Activated naive CD8-positive, alpha-beta T cell treated with anti-CD3 and anti-CD28 coated beads, Interleukin-2, amount 50 U/mL, for 24 hours (primary cell): ENCODE measurements around the gene TAS2R7.

Experiments
- ATAC-seq: fragments of 150-1000 bp; cut with Tn5 transposase; one replicate; pipeline ENCODE4 v1.10.0; 2021
- DNase-seq: peaks from one replicate; pipeline ENCODE4 v3.0.0; 2021
- H3K27ac Mint-ChIP-seq: one replicate; pipeline ENCODE4 v1.8.0; 2021; ENCODE audit warnings: mild to moderate bottlenecking, mixed read lengths
- H3K27me3 Mint-ChIP-seq: one replicate; pipeline ENCODE4 v1.8.0; 2021; ENCODE audit warnings: mixed read lengths
- H3K36me3 Mint-ChIP-seq: one replicate; pipeline ENCODE4 v1.8.0; 2021; ENCODE audit warnings: low read depth, mixed read lengths
- H3K4me1 Mint-ChIP-seq: one replicate; pipeline ENCODE4 v1.8.0; 2021; ENCODE audit warnings: mixed read lengths
- H3K4me3 Mint-ChIP-seq: one replicate; pipeline ENCODE4 v1.8.0; 2021; ENCODE audit warnings: mild to moderate bottlenecking, moderate library complexity, mixed read lengths
- H3K9me3 Mint-ChIP-seq: one replicate; pipeline ENCODE4 v1.8.0; 2021; ENCODE audit warnings: mixed read lengths

TAS2R7 gene, protein sequence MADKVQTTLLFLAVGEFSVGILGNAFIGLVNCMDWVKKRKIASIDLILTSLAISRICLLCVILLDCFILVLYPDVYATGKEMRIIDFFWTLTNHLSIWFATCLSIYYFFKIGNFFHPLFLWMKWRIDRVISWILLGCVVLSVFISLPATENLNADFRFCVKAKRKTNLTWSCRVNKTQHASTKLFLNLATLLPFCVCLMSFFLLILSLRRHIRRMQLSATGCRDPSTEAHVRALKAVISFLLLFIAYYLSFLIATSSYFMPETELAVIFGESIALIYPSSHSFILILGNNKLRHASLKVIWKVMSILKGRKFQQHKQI

DNA sequence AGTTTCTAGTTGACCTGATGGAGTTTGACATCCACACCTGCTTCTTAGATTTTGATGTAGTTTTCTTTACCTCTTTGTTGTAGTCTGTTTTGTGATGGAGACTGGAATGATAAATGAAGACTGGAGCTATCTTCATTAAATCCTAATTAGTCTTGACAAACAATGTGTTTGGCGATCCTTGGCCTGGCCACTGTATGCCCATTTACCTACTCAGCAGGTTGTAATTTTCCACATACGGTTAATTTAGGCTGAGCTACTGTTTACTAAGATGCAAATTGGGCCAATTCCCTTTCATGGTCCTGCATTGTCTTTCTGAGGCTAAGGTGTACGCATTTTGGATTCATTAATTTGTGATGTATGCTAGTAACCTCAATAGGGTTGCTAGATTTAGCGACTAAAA, at the start of gene TAS2R7:
Gene TAS2R7, minus strand, starts transcription at position 41 of the 400 bp plus-strand sequence. CDS start 57 bp downstream, outside the sequence.
- ATAC-seq = no peak
- Mint-ChIP-seq H3K27me3 (peaks cover 29% of the 10 kb centered on the region), H3K9me3 (no peaks in the 10 kb centered on the region), H3K27ac (no peak within 1 kb of the TSS), H3K4me1 (no peaks in the 10 kb centered on the region), H3K4me3 (no peak within 1 kb of the TSS), H3K36me3 (no peaks in the 10 kb centered on the region)
- no peak for DNase-seq

DNA sequence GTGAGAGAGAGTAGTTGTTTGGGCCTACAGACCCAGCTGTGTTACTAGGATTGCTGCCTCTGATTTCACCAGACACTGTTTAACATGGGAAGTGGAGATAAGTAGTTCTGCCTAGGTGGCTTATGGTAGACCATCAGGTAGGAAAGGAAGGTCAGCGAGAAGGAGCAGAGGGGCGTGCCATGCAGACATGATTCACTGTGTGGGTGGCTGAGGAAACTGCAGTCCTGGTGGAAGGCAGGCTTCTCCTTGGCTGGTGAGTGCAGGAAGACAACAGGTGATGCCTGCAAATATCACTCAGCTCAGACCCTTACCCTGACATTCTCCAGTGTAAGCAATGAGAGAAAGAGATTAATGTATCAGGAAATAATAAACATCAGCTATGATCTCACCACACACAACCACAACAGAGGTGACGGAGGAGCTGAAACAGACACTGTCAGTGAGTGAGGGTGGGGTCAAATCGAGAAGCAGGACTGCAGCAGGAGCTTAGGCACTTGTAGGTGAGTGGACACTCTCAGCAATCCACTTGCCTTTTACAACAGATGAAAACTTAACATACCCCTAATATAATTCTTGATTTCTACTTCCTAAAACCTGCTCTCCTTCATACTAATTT, 48.9 kb upstream of the TAS2R7 start:
- peak; percentile 15 for ATAC-seq
- H3K9me3 Mint-ChIP-seq = peaks cover 8% of the 10 kb centered on the region
- peaks cover 33% of the 10 kb centered on the region for H3K4me1 Mint-ChIP-seq
- H3K4me3 Mint-ChIP-seq = no peak overlapping the region
- H3K36me3 Mint-ChIP-seq = peaks cover 24% of the 10 kb centered on the region
- H3K27me3 Mint-ChIP-seq = no peaks in the 10 kb centered on the region
- no peak for DNase-seq
- H3K27ac Mint-ChIP-seq = no peak overlapping the region

DNA sequence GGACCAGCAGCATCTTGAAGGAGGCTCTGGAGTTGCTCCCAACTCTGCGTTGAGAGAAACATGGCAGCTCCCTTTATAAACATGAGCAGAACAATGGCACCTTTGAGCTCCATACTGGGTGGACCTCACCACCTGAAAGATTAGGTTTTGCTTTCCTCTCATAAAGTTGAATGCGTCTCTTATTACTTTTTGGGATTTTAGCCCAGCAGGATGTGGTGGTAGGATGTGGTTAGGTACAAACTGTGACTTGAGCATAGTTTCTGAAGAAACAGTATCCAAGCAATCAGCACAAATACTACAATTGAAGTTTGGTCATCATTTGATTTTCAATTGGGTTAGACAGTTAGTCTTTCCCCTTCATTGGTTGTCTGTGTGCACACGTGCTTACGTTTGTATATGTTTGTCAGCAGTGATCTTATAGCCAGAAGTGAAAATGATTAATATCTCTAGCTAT, 47.0 kb upstream of the TAS2R7 start, which contains the start of gene PRR4:
Gene PRR4, minus strand, starts transcription at position 51 of the 454 bp plus-strand sequence. Its CDS starts 38 bp downstream, at position 13.
- H3K4me1 Mint-ChIP-seq = peaks cover 33% of the 10 kb centered on the region
- H3K9me3 Mint-ChIP-seq = no peaks in the 10 kb centered on the region
- H3K27ac Mint-ChIP-seq = no peak within 1 kb of the TSS
- ATAC-seq (no peak), DNase-seq (no peak)
- peaks cover 19% of the 10 kb centered on the region for H3K36me3 Mint-ChIP-seq
- H3K27me3 Mint-ChIP-seq = no peaks in the 10 kb centered on the region
- H3K4me3 Mint-ChIP-seq = no peak within 1 kb of the TSS

DNA sequence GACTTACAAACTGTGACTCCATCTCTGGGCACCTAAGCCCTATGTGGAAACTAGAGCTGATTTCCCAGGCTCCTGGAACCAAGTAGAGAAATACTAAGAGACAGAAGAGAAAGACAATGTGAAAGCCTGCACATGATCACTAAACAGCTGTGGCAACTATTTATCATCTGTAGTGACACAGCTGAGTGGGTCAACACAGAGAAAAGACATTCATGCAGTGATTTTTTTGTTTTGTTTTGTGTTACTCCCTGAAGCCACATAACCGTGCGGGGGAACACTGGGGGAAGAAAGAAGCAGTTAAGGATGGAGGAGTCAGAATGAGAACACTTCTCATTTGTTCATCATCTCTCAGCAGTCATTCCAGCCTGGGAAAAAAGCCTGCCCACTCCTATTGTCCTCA, 45.3 kb upstream of the TAS2R7 start:
- ATAC-seq (no peak), DNase-seq (no peak)
- H3K27me3 Mint-ChIP-seq = no peaks in the 10 kb centered on the region
- peaks cover 19% of the 10 kb centered on the region for H3K36me3 Mint-ChIP-seq
- H3K4me3 Mint-ChIP-seq = no peak overlapping the region
- H3K9me3 Mint-ChIP-seq = no peaks in the 10 kb centered on the region
- H3K27ac Mint-ChIP-seq = no peak overlapping the region
- H3K4me1 Mint-ChIP-seq = peaks cover 30% of the 10 kb centered on the region

DNA sequence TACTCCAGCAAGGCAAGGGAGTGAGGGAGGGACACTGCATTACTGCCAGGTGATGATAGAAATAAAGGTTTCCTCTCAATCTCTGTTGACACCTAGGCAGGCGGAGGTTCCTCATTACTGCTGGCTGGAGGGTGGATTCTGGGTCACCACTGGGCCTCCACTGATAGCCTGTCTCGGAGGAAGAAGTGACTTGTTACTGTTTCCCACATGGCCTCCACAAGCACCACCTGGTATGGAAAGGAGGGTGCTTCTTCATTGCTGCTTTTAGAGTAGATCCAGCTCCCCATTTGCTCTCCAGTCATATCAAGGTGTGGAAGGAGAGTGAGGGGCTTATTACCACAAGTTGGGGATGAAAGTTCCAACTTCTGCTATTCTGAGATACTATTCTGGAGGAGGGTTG, 40.4 kb upstream of the TAS2R7 start:
- Mint-ChIP-seq H3K4me1 (no peaks in the 10 kb centered on the region), H3K27me3 (no peaks in the 10 kb centered on the region)
- ATAC-seq = no peak

DNA sequence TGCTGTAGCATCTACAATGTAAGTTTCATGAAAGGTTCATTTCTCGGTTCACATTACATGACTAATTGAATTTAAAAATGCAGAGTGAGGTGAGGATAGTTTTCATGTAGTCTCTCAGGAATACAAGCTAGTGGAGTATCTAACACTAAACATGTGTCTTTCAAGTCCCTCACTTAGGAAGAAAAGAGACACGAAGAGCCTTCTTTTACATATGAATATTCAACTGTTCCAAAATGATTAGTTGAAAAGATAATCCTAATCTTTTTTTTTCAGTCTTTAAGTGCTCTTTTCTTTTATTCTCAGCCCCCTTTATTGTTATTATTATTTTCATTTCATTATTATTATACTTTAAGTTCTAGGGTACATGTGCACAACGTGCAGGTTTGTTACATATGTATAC, 36.0 kb upstream of the TAS2R7 start:
- DNase-seq (no peak), ATAC-seq (no peak)
- Mint-ChIP-seq H3K4me1 (no peaks in the 10 kb centered on the region), H3K9me3 (peaks cover 8% of the 10 kb centered on the region), H3K27ac (no peak overlapping the region), H3K4me3 (no peak overlapping the region), H3K27me3 (no peaks in the 10 kb centered on the region), H3K36me3 (peaks cover 9% of the 10 kb centered on the region)

More for the DNA sequence above, 40.4 kb upstream of the TAS2R7 start:
- Mint-ChIP-seq H3K9me3 (peaks cover 5% of the 10 kb centered on the region), H3K4me3 (no peak overlapping the region), H3K36me3 (peaks cover 22% of the 10 kb centered on the region), H3K27ac (no peak overlapping the region)
- no peak for DNase-seq

DNA sequence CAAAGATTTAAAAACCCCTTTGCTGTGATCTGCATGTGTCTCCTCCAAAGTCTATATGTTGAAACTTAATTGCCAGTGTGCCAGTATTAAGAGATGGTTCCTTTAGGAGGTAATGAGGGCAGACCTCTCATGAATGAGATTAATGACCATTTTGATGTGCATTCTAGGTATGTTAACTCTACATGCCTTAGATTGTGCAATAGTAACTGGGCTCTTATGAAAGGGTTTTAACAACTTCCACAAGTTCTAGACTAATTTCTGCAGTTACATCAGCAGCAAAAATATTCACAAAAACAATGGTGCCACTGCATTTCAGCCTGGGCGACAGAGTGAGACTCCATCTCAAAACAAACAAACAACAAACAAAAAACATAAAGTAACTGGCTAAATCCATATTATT, 27.6 kb upstream of the TAS2R7 start:
- no peaks in the 10 kb centered on the region for H3K27me3 Mint-ChIP-seq
- ATAC-seq = no peak

DNA sequence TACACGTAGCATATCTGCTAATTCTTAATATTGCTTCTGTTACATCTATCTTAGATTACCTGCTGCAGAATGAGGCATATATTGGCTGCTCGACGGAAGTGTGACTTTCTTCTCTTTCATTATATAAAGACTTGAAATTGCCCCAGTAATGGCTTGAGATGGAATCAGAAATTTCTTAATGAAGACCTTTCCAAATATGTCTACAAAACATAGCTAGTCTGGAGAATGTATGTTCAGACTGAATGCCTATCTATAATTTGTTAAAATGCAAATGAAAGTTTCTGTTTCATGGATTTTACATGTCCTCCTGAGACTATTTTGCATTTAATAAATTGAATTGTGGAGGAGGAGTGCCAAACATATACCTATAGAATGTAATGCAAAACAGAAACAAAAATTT, 23.8 kb upstream of the TAS2R7 start, which contains the start of gene TAS2R10:
Gene TAS2R10, minus strand, starts transcription at position 101 of the 400 bp plus-strand sequence. Its CDS starts 89 bp downstream, at position 12.
- no peak for DNase-seq
- no peaks in the 10 kb centered on the region for H3K9me3 Mint-ChIP-seq
- no peak within 1 kb of the TSS for H3K4me3 Mint-ChIP-seq
- no peak for ATAC-seq
- H3K27me3 Mint-ChIP-seq = no peaks in the 10 kb centered on the region
- no peaks in the 10 kb centered on the region for H3K4me1 Mint-ChIP-seq
- H3K27ac Mint-ChIP-seq = no peak within 1 kb of the TSS
- H3K36me3 Mint-ChIP-seq = no peaks in the 10 kb centered on the region

More for the DNA sequence above, 27.6 kb upstream of the TAS2R7 start:
- H3K36me3 Mint-ChIP-seq = no peaks in the 10 kb centered on the region
- no peaks in the 10 kb centered on the region for H3K4me1 Mint-ChIP-seq
- H3K4me3 Mint-ChIP-seq = no peak overlapping the region
- no peaks in the 10 kb centered on the region for H3K9me3 Mint-ChIP-seq
- DNase-seq = no peak
- H3K27ac Mint-ChIP-seq = no peak overlapping the region

DNA sequence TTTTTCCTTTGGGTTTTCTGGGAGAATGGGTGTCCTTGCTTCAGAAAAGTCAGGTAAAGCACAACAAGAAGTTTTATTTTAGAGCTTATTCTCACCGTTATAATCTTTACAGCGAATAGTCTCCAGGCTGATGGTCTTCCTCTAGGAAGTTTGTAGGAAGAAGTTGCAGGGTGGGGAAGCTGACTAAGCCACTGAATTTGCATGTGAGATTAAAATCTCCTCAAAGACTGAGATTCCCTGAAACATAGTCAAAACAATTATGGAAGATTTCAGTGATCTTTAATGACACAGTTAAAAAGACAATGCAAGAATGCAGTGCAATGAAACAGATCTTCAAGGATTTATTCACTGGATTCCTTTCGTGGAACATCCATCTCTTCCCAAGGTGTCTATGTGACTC, 22.5 kb upstream of the TAS2R7 start:
- Mint-ChIP-seq H3K4me3 (no peak overlapping the region), H3K27me3 (no peaks in the 10 kb centered on the region), H3K4me1 (no peaks in the 10 kb centered on the region)

DNA sequence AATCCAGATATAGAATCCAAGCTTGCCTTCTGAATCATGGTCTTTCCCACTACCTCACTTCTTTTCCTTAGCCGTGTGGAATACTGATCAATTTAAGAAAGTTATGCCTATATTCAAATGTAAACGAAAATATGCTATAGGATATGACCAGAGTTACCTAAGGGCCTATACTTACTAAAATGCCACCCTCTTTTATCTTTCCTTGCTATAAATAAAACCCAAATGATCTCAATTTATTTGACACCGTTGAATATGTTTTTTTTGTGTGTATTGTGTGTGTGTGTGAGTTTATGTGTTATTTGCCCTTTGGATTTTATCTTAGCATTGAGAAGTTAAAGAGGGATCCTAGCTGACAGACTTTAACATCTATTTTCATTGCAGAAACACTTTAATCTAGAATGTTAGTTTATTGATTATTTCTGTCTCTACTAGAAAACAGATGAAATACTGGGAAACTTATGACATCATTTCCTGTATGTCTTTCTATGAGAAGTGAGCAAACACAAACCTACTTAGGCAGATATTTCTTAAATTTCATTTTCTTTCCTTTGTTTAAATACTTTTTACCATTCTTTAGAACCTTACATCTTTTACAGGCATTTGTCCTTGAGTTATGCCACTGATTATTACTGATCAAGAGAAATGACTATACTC, 9.6 kb upstream of the TAS2R7 start:
- H3K36me3 Mint-ChIP-seq = no peaks in the 10 kb centered on the region

More for the DNA sequence above, 22.5 kb upstream of the TAS2R7 start:
- ATAC-seq (no peak), DNase-seq (no peak)
- H3K9me3 Mint-ChIP-seq = no peaks in the 10 kb centered on the region
- H3K27ac Mint-ChIP-seq = no peak overlapping the region
- no peaks in the 10 kb centered on the region for H3K36me3 Mint-ChIP-seq

DNA sequence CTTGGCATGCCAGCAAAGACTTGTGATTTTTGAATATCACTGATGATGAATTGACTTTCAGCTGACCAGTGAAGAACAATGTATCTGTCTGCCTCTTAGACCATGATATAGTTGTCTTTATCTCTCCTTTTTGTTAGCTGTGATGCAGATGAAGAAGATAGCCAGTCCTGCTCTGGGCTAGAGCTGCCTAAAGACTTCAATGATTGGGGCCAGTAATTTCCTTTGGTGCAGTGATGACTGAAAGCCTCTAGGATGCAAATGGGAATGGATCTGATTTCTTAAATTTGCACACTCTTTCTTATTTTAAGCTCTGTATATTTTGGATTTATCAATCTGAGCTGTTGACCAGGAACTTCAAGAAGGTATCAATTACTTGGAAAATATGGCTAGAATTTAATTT, 7.6 kb upstream of the TAS2R7 start, which contains the start of gene TAS2R9:
Gene TAS2R9, minus strand, starts transcription at position 101 of the 400 bp plus-strand sequence. Its CDS starts 93 bp downstream, at position 8.
- Mint-ChIP-seq H3K4me1 (no peaks in the 10 kb centered on the region), H3K27me3 (peaks cover 12% of the 10 kb centered on the region), H3K36me3 (no peaks in the 10 kb centered on the region), H3K4me3 (no peak within 1 kb of the TSS), H3K27ac (no peak within 1 kb of the TSS), H3K9me3 (no peaks in the 10 kb centered on the region)
- ATAC-seq = no peak
- no peak for DNase-seq

More for the DNA sequence above, 9.6 kb upstream of the TAS2R7 start:
- no peak for ATAC-seq
- H3K27me3 Mint-ChIP-seq = peaks cover 2% of the 10 kb centered on the region
- DNase-seq = no peak
- no peaks in the 10 kb centered on the region for H3K4me1 Mint-ChIP-seq
- no peak overlapping the region for H3K27ac Mint-ChIP-seq
- no peak overlapping the region for H3K4me3 Mint-ChIP-seq
- no peaks in the 10 kb centered on the region for H3K9me3 Mint-ChIP-seq

DNA sequence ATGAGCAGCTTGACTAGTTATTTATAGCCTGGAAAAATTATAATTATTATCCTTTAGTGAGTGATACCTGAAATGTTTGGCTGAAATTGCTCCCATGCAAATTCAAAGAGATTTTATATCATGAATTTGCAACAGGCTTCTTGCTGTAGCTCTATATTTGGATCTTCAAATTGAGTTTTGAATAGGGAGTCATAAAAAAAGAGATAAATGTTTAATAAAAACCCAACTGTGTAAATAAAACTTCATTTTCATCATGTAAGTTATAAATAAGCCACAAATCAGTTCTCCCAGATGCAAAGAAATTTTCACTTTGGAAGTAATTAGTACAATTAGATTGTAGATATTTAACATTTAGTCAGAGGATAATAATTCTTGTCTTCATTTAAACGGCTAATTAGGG, 4.8 kb upstream of the TAS2R7 start, which contains the start of gene TAS2R8:
Gene TAS2R8, minus strand, starts transcription at position 101 of the 400 bp plus-strand sequence. CDS start 306 bp downstream, outside the sequence.
- DNase-seq (no peak), ATAC-seq (no peak)
- Mint-ChIP-seq H3K36me3 (no peaks in the 10 kb centered on the region), H3K4me3 (no peak within 1 kb of the TSS), H3K4me1 (no peaks in the 10 kb centered on the region), H3K27ac (no peak within 1 kb of the TSS), H3K9me3 (no peaks in the 10 kb centered on the region), H3K27me3 (peaks cover 16% of the 10 kb centered on the region)

DNA sequence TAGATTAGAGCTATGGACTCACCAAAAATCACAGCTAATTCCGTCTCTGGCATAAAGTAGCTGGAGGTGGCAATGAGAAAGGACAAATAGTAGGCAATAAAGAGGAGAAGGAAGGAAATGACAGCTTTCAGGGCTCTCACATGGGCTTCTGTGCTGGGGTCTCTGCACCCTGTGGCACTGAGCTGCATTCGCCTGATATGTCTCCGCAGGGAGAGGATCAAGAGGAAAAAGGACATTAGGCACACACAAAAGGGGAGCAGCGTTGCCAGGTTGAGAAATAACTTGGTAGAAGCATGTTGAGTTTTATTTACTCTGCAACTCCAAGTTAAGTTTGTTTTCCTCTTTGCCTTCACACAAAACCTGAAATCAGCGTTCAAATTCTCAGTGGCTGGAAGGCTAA, 686 bp downstream of the TAS2R7 start:
- no peak overlapping the region for H3K27ac Mint-ChIP-seq
- H3K4me3 Mint-ChIP-seq = no peak overlapping the region
- no peaks in the 10 kb centered on the region for H3K9me3 Mint-ChIP-seq
- DNase-seq (no peak), ATAC-seq (no peak)
- no peaks in the 10 kb centered on the region for H3K4me1 Mint-ChIP-seq
- H3K36me3 Mint-ChIP-seq = no peaks in the 10 kb centered on the region
- peaks cover 34% of the 10 kb centered on the region for H3K27me3 Mint-ChIP-seq

DNA sequence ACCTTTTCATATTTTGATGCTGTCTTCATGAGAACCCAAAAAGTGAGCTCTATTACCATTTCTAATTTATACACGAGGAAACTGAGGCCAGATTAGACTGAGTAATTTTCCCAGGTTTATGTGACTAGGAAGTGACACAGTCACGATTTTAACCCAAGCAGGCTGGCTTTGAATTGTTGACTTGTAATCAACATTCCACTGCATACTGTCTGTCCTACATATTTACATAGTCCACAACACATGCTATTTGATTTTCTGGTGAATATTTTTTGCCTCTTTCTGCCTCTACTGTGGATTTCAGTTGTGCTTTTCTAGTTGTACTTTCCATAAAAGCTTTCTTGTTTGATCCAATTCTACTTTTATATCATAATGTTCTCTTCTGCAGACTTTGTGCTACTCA, 8.2 kb downstream of the TAS2R7 start:
- peaks cover 6% of the 10 kb centered on the region for H3K27me3 Mint-ChIP-seq
- no peak for ATAC-seq
- no peak overlapping the region for H3K27ac Mint-ChIP-seq
- no peak for DNase-seq
- H3K36me3 Mint-ChIP-seq = no peaks in the 10 kb centered on the region
- H3K9me3 Mint-ChIP-seq = no peaks in the 10 kb centered on the region
- H3K4me3 Mint-ChIP-seq = no peak overlapping the region
- H3K4me1 Mint-ChIP-seq = no peaks in the 10 kb centered on the region
